ENCODE data around the gene DYSF. TPM values are rescaled to one million over a fixed set of nuclear protein-coding genes. Genes with fewer than 3 reads are reported as not detected.

The DYSF gene
- total RNA-seq, 2 donors from 2014 or later, result 0.34 to 2.8 TPM

Other genes with a start within 250 kb of the DYSF start
- gene PAIP2B, start 226.5 kb upstream of the DYSF start, total RNA-seq, result 1 to 10 TPM; 2.4 to 2.9 TPM
- gene ZNF638, start 121.8 kb upstream of the DYSF start, total RNA-seq, result 100 to 1,000 TPM in 1 of 2 donors, 10 to 100 TPM in 1; 93.7 to 104 TPM